ENCODE results near the gene MITD1. TPM values are rescaled to one million over a fixed set of nuclear protein-coding genes. Genes with fewer than 3 reads are reported as not detected.
A peak's percentile ranks its signal among the peaks of the same experiment; 100 is the strongest.

MITD1 gene
- total and polyA plus RNA-seq, 2 of the 13 experiments (the other 11 are each of a cell fraction or from before 2014, with no cell fraction given) = 17.8 to 43.7 TPM

GRCh38 chr2:99154643-99155536, 26.0 kb downstream of the MITD1 start, which contains the start of the genes LIPT1 and TSGA10 (continued):
- TF ChIP-seq SMARCC2 (IDR thresholded peaks at IDR 0.05) (no peak), CHCHD3 (CRISPR knock-in tag; IDR thresholded peaks at IDR 0.05) (0 out of 2 replicates have a peak, but pooled peaks have one; percentile 82), GPN1 (CRISPR knock-in tag; IDR thresholded peaks at IDR 0.05; ENCODE audit: borderline replicate concordance) (peak; percentile 63; the same call in 1 of the 2 replicates), ZNF468 (CRISPR knock-in tag; IDR thresholded peaks at IDR 0.05) (no peak), XBP1 (CRISPR knock-in tag; IDR thresholded peaks at IDR 0.05) (peak; percentile 26; the same call in 1 of the 2 replicates), ELF1 (CRISPR knock-in tag; IDR thresholded peaks at IDR 0.05) (peak; percentile 94), ZNF333 (CRISPR knock-in tag; IDR thresholded peaks at IDR 0.05; ENCODE audit: borderline replicate concordance) (no peak; the same call in 1 of the 2 replicates), HIVEP1 (CRISPR knock-in tag; IDR thresholded peaks at IDR 0.05) (peak; percentile 96), MTF1 (CRISPR knock-in tag; IDR thresholded peaks at IDR 0.05) (no peak), ZSCAN22 (CRISPR knock-in tag; IDR thresholded peaks at IDR 0.05) (0 out of 2 replicates have a peak, but pooled peaks have one; percentile 53), ZGPAT (CRISPR knock-in tag; IDR thresholded peaks at IDR 0.05) (peak; percentile 97), ZNF18 (CRISPR knock-in tag; IDR thresholded peaks at IDR 0.05; ENCODE audit: insufficient replicate concordance) (peak; percentile 95), ZNF510 (CRISPR knock-in tag; IDR thresholded peaks at IDR 0.05; ENCODE audit: low read depth) (peak; percentile 99), HNRNPUL1 (IDR thresholded peaks at IDR 0.05; ENCODE audit: low read depth, low read length) (no peak), ZNF780A (CRISPR knock-in tag; IDR thresholded peaks at IDR 0.05) (peak; percentile 78; the same call in 1 of the 2 replicates), CCDC6 (CRISPR knock-in tag; IDR thresholded peaks at IDR 0.05) (peak; percentile 85; the same call in 1 of the 2 replicates), PHF20 (CRISPR knock-in tag; IDR thresholded peaks at IDR 0.05) (peak; percentile 96), NFYC (CRISPR knock-in tag; IDR thresholded peaks at IDR 0.05) (peak; percentile 61; the same call in 1 of the 2 replicates), KAT8 (CRISPR knock-in tag; IDR thresholded peaks at IDR 0.05) (peak; percentile 98), SPEN (CRISPR knock-in tag; IDR thresholded peaks at IDR 0.05; ENCODE audit: low read depth) (peak; percentile 99), ZNF609 (CRISPR knock-in tag; IDR thresholded peaks at IDR 0.05; ENCODE audit: borderline replicate concordance) (peak; percentile 80), EHMT2 (IDR thresholded peaks at IDR 0.05; ENCODE audit: borderline replicate concordance, low read depth, low read length) (no peak)

Data from HepG2 (cell line).